ENCODE measurements around the gene NUCKS1. TPM values are rescaled to one million over a fixed set of nuclear protein-coding genes. Genes with fewer than 3 reads are reported as not detected.

NUCKS1 gene
- total RNA-seq, 1 donor from 2014 or later: 304 TPM

- TF ChIP-seq, protein P1, sequence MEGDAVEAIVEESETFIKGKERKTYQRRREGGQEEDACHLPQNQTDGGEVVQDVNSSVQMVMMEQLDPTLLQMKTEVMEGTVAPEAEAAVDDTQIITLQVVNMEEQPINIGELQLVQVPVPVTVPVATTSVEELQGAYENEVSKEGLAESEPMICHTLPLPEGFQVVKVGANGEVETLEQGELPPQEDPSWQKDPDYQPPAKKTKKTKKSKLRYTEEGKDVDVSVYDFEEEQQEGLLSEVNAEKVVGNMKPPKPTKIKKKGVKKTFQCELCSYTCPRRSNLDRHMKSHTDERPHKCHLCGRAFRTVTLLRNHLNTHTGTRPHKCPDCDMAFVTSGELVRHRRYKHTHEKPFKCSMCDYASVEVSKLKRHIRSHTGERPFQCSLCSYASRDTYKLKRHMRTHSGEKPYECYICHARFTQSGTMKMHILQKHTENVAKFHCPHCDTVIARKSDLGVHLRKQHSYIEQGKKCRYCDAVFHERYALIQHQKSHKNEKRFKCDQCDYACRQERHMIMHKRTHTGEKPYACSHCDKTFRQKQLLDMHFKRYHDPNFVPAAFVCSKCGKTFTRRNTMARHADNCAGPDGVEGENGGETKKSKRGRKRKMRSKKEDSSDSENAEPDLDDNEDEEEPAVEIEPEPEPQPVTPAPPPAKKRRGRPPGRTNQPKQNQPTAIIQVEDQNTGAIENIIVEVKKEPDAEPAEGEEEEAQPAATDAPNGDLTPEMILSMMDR (IDR thresholded peaks at IDR 0.05; ENCODE audit: unreplicated experiment): no peak
- Mint-ChIP-seq H3K9me3 (no peaks in the 10 kb centered on the region), H3K4me1 (peaks cover 19% of the 10 kb centered on the region), H3K36me3 (peaks cover 9% of the 10 kb centered on the region), H3K27me3 (ENCODE audit: low read depth) (no peaks in the 10 kb centered on the region), H3K27ac (peak overlapping the region; percentile 69), H3K4me3 (no peak overlapping the region)
- DNase-seq (ENCODE audit: low spot score in 2 of 2, unreplicated experiment in 2 of 2): no peak
Observed at GRCh38 chr1:205701891-205702290, 48.1 kb downstream of the NUCKS1 start.

DNA sequence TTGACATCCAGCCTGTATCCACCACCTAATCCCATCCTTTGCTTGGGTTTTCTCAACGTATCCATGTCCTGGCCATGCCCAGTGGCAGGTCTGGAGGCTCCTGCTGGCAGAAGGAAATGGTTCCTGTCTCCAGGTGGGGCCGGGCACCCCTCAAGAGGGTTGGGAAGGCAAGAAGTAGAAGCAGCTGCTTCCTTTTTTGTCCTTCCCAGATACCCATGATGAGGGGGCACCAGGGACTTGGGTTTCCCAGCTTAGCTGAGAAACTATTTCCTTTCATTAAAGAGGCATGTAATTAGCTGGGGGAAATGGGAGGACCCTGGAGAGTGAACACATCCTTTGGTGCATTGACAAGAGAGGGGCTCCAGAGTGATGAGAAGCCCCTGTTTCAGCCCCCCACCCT, 48.6 kb downstream of the NUCKS1 start:
- Mint-ChIP-seq H3K4me3 (no peak overlapping the region), H3K4me1 (peaks cover 15% of the 10 kb centered on the region), H3K27ac (peak overlapping the region; percentile 69), H3K9me3 (no peaks in the 10 kb centered on the region), H3K36me3 (peaks cover 5% of the 10 kb centered on the region), H3K27me3 (ENCODE audit: low read depth) (no peaks in the 10 kb centered on the region)
- TF ChIP-seq, protein P1 (IDR thresholded peaks at IDR 0.05; ENCODE audit: unreplicated experiment): no peak
- no peak for DNase-seq (ENCODE audit: low spot score in 2 of 2, unreplicated experiment in 2 of 2)

- no peaks in the 10 kb centered on the region for H3K27me3 Mint-ChIP-seq (ENCODE audit: low read depth)
- H3K4me3 Mint-ChIP-seq: no peak overlapping the region
- H3K27ac Mint-ChIP-seq: peak overlapping the region; percentile 66
- H3K36me3 Mint-ChIP-seq: peaks cover 5% of the 10 kb centered on the region
- H3K4me1 Mint-ChIP-seq: peaks cover 15% of the 10 kb centered on the region
- H3K9me3 Mint-ChIP-seq: no peaks in the 10 kb centered on the region
- no peak for DNase-seq (ENCODE audit: low spot score in 2 of 2, unreplicated experiment in 2 of 2)
- TF ChIP-seq, protein P1 (IDR thresholded peaks at IDR 0.05; ENCODE audit: unreplicated experiment): no peak
Observed at GRCh38 chr1:205700865-205701401, 49.0 kb downstream of the NUCKS1 start.

DNA sequence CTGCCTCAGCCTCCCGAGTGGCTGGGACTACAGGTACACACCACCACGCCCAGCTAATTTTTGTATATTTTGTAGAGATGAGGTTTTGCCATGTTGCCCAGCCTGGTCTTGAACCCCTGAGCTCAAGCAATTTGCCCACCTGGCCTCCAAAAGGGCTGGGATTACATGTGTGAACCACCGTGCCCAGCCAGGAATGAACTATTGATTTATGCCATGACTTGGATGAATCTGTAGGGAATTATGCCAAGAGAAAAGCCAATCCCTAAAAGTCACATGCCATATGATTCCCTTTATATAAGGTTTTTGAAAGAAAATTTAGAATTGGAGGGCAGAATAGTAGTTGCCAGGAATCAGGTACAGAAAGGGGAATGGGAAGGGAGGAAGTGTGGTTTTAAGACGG, 50.6 kb downstream of the NUCKS1 start:
- peaks cover 3% of the 10 kb centered on the region for H3K36me3 Mint-ChIP-seq
- no peak for DNase-seq (ENCODE audit: low spot score in 2 of 2, unreplicated experiment in 2 of 2)
- no peaks in the 10 kb centered on the region for H3K9me3 Mint-ChIP-seq

DNA sequence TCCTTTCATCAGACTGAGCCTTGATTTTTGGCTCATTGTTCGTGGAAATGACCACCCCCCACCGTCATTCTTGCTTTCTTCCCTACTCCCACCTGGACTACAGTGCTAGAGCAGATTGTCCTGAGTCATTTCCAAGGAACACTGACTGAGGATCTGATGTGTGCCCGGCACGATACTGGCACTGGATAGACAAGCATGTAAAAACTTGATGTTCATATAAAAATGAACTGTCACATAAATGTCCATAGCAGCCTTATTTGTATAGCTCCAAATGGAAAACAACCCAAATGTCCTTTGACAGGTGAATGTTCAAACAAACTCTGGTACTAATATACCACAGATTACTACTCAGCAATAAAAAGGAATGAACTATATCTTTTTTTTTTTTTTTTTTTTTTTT, 51.1 kb downstream of the NUCKS1 start:
- no peak overlapping the region for H3K27ac Mint-ChIP-seq
- DNase-seq (ENCODE audit: low spot score in 2 of 2, unreplicated experiment in 2 of 2): no peak
- H3K4me1 Mint-ChIP-seq: peaks cover 15% of the 10 kb centered on the region
- H3K9me3 Mint-ChIP-seq: no peaks in the 10 kb centered on the region
- no peak overlapping the region for H3K4me3 Mint-ChIP-seq
- H3K36me3 Mint-ChIP-seq: peaks cover 3% of the 10 kb centered on the region
- no peaks in the 10 kb centered on the region for H3K27me3 Mint-ChIP-seq (ENCODE audit: low read depth)
- TF ChIP-seq, protein P1 (IDR thresholded peaks at IDR 0.05; ENCODE audit: unreplicated experiment): no peak

More for the DNA sequence above, 50.6 kb downstream of the NUCKS1 start:
- peaks cover 15% of the 10 kb centered on the region for H3K4me1 Mint-ChIP-seq
- TF ChIP-seq, protein P1 (IDR thresholded peaks at IDR 0.05; ENCODE audit: unreplicated experiment): no peak
- H3K27me3 Mint-ChIP-seq (ENCODE audit: low read depth): no peaks in the 10 kb centered on the region
- no peak overlapping the region for H3K4me3 Mint-ChIP-seq
- no peak overlapping the region for H3K27ac Mint-ChIP-seq
